PFSK-1 (cell line): ENCODE results near the gene CPSF2.

Source experiments
- FOXP2 ChIP-seq: optimal IDR thresholded peaks from 2 replicates; pipeline ENCODE3; 2011; ENCODE audit warnings: borderline replicate concordance, control low read depth, inconsistent platforms; ENCODE audit not compliant: insufficient read depth; ENCODE audit errors: extremely low read length, extremely low read depth
- POLR2AphosphoS5 ChIP-seq: IDR thresholded peaks from 2 replicates; pipeline ENCODE4 v1.6.1; 2012; ENCODE audit warnings: low read depth, mild to moderate bottlenecking, control low read depth, low read length, moderate library complexity
- REST ChIP-seq, 2 experiments: IDR thresholded peaks; 2 replicates each; pipeline versions ENCODE4 v1.6.1 to v1.8.0; 2011 to 2012; ENCODE audit warnings: low read depth in 2 of 2, low read length in 2 of 2, control low read depth in 1 of 2, inconsistent platforms in 1 of 2, mild to moderate bottlenecking in 1 of 2, moderate library complexity in 1 of 2; ENCODE audit not compliant: insufficient read depth in 1 of 2
- SIN3A ChIP-seq: IDR thresholded peaks from 2 replicates; pipeline ENCODE4 v1.6.1; 2012; ENCODE audit warnings: mild to moderate bottlenecking, low read length, moderate library complexity, borderline replicate concordance; ENCODE audit not compliant: insufficient read depth
- TAF1 ChIP-seq: IDR thresholded peaks from 2 replicates; pipeline ENCODE4 v1.6.1; 2012; ENCODE audit warnings: low read length, control low read depth, borderline replicate concordance; ENCODE audit not compliant: insufficient read depth

CPSF2 gene

GRCh38 chr14:92207012-92207927 is 85.5 kb downstream of the CPSF2 start:
- TF ChIP-seq REST (IDR thresholded peaks at IDR 0.05; ENCODE audit: insufficient read depth in 1 of 2, low read depth in 2 of 2, low read length in 2 of 2) (no peak), SIN3A (no peak), TAF1 (no peak), FOXP2 (no peak), POLR2AphosphoS5 (no peak)

- TF ChIP-seq REST (IDR thresholded peaks at IDR 0.05; ENCODE audit: insufficient read depth in 1 of 2, low read depth in 2 of 2, low read length in 2 of 2), result no peak
- TF ChIP-seq SIN3A, result no peak
Observed at GRCh38 chr14:92207928-92208265, 86.1 kb downstream of the CPSF2 start.

GRCh38 chr14:92209141-92209540 is 87.4 kb downstream of the CPSF2 start:
- TF ChIP-seq FOXP2 (no peak), REST (IDR thresholded peaks at IDR 0.05; ENCODE audit: insufficient read depth in 1 of 2, low read depth in 2 of 2, low read length in 2 of 2) (no peak), SIN3A (no peak), POLR2AphosphoS5 (no peak), TAF1 (no peak)

- TF ChIP-seq SIN3A, result no peak
- no peak for TF ChIP-seq REST (IDR thresholded peaks at IDR 0.05; ENCODE audit: insufficient read depth in 1 of 2, low read depth in 2 of 2, low read length in 2 of 2)
- no peak for TF ChIP-seq FOXP2
- no peak for TF ChIP-seq POLR2AphosphoS5
- no peak for TF ChIP-seq TAF1
Observed at GRCh38 chr14:92215579-92215978, 93.8 kb downstream of the CPSF2 start.

- TF ChIP-seq FOXP2 (no peak), TAF1 (no peak), SIN3A (no peak), REST (IDR thresholded peaks at IDR 0.05; ENCODE audit: insufficient read depth in 1 of 2, low read depth in 2 of 2, low read length in 2 of 2) (no peak), POLR2AphosphoS5 (no peak)
Observed at GRCh38 chr14:92217936-92218335, 96.2 kb downstream of the CPSF2 start.
